NCI-H1694 (cell line): Measurements from ENCODE around the gene LBH.
A peak's percentile ranks its signal among the peaks of the same experiment; 100 is the strongest.

ENCODE experiments used
- DNase-seq: peaks from one replicate; lab custom pipeline; 2025; lab: John Stamatoyannopoulos, UW

LBH gene

GRCh38 chr2:30276455-30276911 lies 45.1 kb downstream of the LBH start:
- no peak for DNase-seq

GRCh38 chr2:30277582-30277981 lies 46.2 kb downstream of the LBH start:
- DNase-seq: no peak

GRCh38 chr2:30278419-30278818 lies 47.1 kb downstream of the LBH start:
- DNase-seq: no peak

- no peak for DNase-seq
Measured at GRCh38 chr2:30280596-30281434, 49.5 kb downstream of the LBH start.

GRCh38 chr2:30282081-30282480 lies 50.7 kb downstream of the LBH start:
- DNase-seq: no peak

GRCh38 chr2:30282721-30283120 lies 51.4 kb downstream of the LBH start:
- DNase-seq: no peak

GRCh38 chr2:30283931-30284565 lies 52.7 kb downstream of the LBH start:
- DNase-seq: no peak

- DNase-seq: no peak
Measured at GRCh38 chr2:30285758-30286157, 54.4 kb downstream of the LBH start.

GRCh38 chr2:30287190-30287840 lies 56.0 kb downstream of the LBH start:
- DNase-seq: peak; percentile 47

GRCh38 chr2:30287857-30288513 lies 56.7 kb downstream of the LBH start:
- DNase-seq: no peak

GRCh38 chr2:30288561-30288960 lies 57.2 kb downstream of the LBH start:
- no peak for DNase-seq

GRCh38 chr2:30293303-30293921 lies 62.1 kb downstream of the LBH start:
- no peak for DNase-seq

GRCh38 chr2:30294133-30294532 lies 62.8 kb downstream of the LBH start:
- no peak for DNase-seq

- DNase-seq: no peak
Measured at GRCh38 chr2:30296496-30296895, 65.2 kb downstream of the LBH start.

- no peak for DNase-seq
Measured at GRCh38 chr2:30298302-30298701, 67.0 kb downstream of the LBH start.

GRCh38 chr2:30300122-30300455 lies 68.8 kb downstream of the LBH start:
- no peak for DNase-seq

- DNase-seq: no peak
Measured at GRCh38 chr2:30300456-30301221, 69.3 kb downstream of the LBH start.

- no peak for DNase-seq
Measured at GRCh38 chr2:30301551-30301950, 70.2 kb downstream of the LBH start.

- DNase-seq: no peak
Measured at GRCh38 chr2:30302566-30302965, 71.2 kb downstream of the LBH start.

GRCh38 chr2:30303095-30303494 lies 71.8 kb downstream of the LBH start:
- DNase-seq: no peak

GRCh38 chr2:30305235-30305634 lies 73.9 kb downstream of the LBH start:
- DNase-seq: no peak
